ENCODE data around the gene TNS2. TPM values are rescaled to one million over a fixed set of nuclear protein-coding genes. Genes with fewer than 3 reads are reported as not detected.

The TNS2 gene
- total and polyA plus RNA-seq, 9 donors, result 66.8 to 255 (median 190) TPM

DNA sequence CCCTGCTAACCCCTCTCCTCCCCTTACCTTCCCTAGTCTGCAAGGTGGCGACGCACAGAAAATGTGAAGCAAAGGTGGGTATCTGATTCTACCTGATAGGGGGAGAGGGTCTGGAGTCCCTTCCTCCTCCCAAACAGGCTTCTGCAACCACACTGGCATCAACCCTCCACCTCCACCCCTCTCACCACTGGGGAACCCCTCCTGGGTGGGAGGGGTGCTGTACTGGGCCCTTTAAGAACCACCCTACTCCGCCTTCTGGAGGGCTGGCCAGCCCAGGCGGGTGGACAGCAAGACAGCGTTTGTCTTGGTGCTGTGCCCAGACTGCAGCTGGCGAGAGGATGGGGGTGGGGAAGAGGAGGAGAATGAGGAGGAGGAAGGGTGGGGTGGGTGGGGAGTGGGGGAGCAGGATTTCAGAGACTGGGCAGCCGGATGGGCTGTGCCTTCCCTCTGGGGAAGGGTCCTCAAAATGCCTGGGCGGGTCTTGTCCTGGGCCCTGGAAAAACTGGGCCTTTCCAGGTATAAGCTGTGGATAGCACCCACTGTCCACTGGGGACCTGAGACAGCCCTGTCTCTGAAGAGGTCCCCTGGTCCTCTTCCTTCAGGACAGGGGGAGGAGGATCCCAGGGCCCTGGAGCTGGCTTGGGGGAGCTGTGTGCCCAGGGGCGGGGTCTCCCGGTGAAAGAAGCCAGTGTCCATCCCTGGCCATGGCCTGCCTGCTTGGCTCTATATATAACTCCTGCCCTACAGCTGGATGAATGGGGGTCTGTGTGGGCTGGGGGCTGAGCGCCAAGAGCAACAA, 2.8 kb downstream of the TNS2 start:
- Histone ChIP-seq H3K4me1 (ENCODE audit: insufficient read depth) (peaks cover 33% of the 10 kb centered on the region), H3K27me3 (no peaks in the 10 kb centered on the region), H3K36me3 (no peaks in the 10 kb centered on the region), H3K27ac (peak overlapping the region; percentile 96 to 99), H3K9me3 (no peaks in the 10 kb centered on the region), H3K4me3 (peak overlapping the region; percentile 50)
- WGBS, 3 donors, result 22 to 25% (median 22%) methylated on average over 11 of the region's 11 CpGs
- intact Hi-C loops (cut with DNase I), result no loop called here
- TF ChIP-seq, protein P1, sequence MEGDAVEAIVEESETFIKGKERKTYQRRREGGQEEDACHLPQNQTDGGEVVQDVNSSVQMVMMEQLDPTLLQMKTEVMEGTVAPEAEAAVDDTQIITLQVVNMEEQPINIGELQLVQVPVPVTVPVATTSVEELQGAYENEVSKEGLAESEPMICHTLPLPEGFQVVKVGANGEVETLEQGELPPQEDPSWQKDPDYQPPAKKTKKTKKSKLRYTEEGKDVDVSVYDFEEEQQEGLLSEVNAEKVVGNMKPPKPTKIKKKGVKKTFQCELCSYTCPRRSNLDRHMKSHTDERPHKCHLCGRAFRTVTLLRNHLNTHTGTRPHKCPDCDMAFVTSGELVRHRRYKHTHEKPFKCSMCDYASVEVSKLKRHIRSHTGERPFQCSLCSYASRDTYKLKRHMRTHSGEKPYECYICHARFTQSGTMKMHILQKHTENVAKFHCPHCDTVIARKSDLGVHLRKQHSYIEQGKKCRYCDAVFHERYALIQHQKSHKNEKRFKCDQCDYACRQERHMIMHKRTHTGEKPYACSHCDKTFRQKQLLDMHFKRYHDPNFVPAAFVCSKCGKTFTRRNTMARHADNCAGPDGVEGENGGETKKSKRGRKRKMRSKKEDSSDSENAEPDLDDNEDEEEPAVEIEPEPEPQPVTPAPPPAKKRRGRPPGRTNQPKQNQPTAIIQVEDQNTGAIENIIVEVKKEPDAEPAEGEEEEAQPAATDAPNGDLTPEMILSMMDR (IDR thresholded peaks at IDR 0.05), result no peak
- TF ChIP-seq POLR2A (IDR thresholded peaks at IDR 0.05) (no peak), EP300 (IDR thresholded peaks at IDR 0.05) (no peak)
- peak; percentile 94 to 97 (median 96) for DNase-seq

DNA sequence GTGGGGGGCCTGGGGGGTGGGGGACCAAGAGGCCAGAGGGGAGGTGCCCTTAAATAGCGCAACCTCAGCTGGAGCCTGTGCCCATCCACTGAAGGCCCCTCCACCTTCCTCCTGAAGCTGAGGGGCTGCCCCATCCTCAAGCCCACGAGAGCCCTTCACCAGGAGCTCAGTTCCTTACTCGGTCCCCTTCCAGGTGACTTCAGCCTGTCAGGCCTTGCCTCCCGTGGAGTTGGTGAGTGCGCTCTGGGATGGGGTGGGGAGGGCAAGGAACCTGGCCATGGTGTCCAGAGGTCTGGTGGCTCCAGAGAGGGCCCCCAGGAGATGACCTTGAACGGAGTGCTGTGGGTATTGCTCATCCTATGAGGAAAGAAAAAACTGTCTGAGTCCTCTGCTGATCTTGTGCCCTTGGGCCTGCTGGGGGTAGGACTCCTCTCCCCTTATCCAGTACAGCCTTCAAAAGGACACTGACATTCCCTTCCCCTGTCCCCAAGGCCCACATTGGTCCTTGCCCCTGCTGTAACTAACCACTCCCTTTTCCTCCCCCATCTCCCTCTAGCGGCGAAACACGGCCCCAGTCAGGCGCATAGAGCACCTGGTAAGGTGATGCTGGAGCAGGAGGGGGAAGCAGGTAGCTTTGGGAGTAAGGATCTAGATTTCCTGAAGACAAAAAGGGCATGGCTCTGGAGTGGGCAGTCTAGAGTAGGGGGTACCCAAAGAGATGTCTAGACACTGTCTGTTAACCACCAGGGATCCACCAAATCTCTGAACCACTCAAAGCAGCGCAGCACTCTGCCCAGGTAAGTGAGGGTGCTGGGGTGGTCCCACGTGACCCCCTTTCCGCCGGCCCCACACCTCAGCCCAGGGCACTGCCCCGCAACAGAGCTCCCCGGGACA, 3.6 kb downstream of the TNS2 start:
- no peaks in the 10 kb centered on the region for H3K36me3 ChIP-seq
- peaks cover 28% of the 10 kb centered on the region for H3K4me1 ChIP-seq (ENCODE audit: insufficient read depth)
- H3K9me3 ChIP-seq, result no peaks in the 10 kb centered on the region
- intact Hi-C loops (cut with DNase I), result no loop called here
- 17 to 25% (median 18%) methylated on average over 15 to 16 of the region's 16 CpGs for WGBS, 3 donors
- peak overlapping the region; percentile 96 to 99 for H3K27ac ChIP-seq
- no peaks in the 10 kb centered on the region for H3K27me3 ChIP-seq
- peak; percentile 61 to 74 (median 71) for DNase-seq
- peak overlapping the region; percentile 48 for H3K4me3 ChIP-seq
- no peak for TF ChIP-seq POLR2A (IDR thresholded peaks at IDR 0.05)
- no peak for TF ChIP-seq EP300 (IDR thresholded peaks at IDR 0.05)
- TF ChIP-seq, protein P1 (IDR thresholded peaks at IDR 0.05), result peak; percentile 9 to 66 (median 50)

DNA sequence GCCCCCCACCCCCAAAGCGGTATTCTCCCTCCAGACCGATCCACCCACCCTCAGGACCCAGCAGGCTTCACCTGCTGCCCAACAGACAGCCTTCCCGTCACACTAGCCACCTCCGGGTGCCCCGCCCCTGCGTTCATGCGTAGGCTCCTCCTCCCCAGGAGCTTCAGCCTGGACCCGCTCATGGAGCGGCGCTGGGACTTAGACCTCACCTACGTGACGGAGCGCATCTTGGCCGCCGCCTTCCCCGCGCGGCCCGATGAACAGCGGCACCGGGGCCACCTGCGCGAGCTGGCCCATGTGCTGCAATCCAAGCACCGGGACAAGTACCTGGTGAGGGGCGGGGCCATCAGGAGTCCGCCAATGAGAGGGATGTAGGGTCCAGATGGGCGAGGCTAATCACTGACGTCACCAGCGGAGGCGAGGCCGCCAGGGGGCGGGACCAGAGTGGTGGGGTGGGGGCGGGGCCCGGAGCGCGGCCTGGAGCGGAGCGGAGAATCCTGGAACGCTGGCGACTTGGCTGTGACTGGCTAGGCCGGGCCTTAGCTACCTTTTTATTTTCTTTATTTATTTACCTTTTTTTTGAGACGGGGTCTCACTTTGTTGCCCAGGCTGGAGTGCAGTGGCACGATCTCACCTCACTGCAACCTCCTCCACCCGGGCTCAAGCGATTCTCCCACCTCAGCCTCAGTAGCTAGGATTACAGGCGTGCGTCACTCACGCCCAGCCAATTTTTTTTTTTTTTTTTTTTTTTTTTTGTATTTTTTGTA, 4.4 kb downstream of the TNS2 start:
- Histone ChIP-seq H3K36me3 (no peaks in the 10 kb centered on the region), H3K4me3 (peak overlapping the region; percentile 48), H3K9me3 (no peaks in the 10 kb centered on the region), H3K27ac (peak overlapping the region; percentile 96 to 99), H3K27me3 (no peaks in the 10 kb centered on the region), H3K4me1 (ENCODE audit: insufficient read depth) (peaks cover 22% of the 10 kb centered on the region)
- 2 to 4% (median 2%) methylated on average over 34 to 48 of the region's 48 CpGs for WGBS, 3 donors
- TF ChIP-seq POLR2A (IDR thresholded peaks at IDR 0.05) (peak; percentile 90), EP300 (IDR thresholded peaks at IDR 0.05) (no peak)
- peak; percentile 97 to 98 (median 97) for DNase-seq
- intact Hi-C loops (cut with DNase I), result no loop called here

DNA sequence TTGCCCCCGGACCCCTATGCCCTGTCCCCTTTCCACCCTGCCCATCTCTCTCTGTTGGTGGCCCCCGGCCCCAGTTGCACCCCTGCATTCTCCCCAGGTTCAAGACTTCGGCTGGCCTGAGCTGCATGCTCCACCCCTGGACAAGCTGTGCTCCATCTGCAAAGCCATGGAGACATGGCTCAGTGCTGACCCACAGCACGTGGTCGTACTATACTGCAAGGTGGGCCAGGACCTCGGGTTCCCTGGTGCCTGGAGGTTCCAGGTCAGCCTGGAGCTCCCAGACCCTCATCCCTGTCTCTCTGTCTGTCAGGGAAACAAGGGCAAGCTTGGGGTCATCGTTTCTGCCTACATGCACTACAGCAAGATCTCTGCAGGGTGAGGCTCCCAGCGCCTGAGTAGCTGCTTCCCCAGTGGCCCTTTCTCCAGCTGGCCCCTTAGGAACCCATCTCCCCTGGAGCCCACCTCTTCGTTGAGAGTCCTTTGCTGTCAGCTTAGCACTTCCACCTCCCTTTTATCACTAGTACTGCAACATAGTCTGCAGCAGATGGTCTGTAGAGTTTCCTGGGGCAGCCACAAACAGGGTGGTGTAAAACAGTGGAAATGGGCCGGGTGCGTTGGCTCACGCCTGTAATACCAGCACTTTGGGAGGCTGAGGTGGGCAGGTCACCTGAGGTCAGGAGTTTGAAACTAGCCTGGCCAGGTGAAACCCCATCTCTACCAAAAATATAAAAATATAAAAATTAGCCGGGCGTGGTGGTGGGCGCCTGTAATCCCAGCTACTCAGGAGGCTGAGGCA, 5.8 kb downstream of the TNS2 start:
- TF ChIP-seq POLR2A (IDR thresholded peaks at IDR 0.05) (no peak), EP300 (IDR thresholded peaks at IDR 0.05) (no peak)
- TF ChIP-seq, protein P1 (IDR thresholded peaks at IDR 0.05), result no peak
- WGBS, 3 donors, result 75 to 83% (median 80%) methylated on average over 15 of the region's 15 CpGs
- no peaks in the 10 kb centered on the region for H3K36me3 ChIP-seq
- no peak overlapping the region for H3K4me3 ChIP-seq
- intact Hi-C loops (cut with DNase I), result no loop called here
- H3K27ac ChIP-seq, result peak overlapping the region in 1 of 2 donors; percentile 99
- no peaks in the 10 kb centered on the region for H3K9me3 ChIP-seq
- peak in 4 of 5 donors; percentile 43 to 56 (median 50) for DNase-seq
- no peaks in the 10 kb centered on the region for H3K27me3 ChIP-seq
- peaks cover 17% of the 10 kb centered on the region for H3K4me1 ChIP-seq (ENCODE audit: insufficient read depth)

Measured in ovary (tissue), 9 donors.